Stomach (tissue), 9 donors: ENCODE measurements around the gene RNU7-1. TPM values are rescaled to one million over a fixed set of nuclear protein-coding genes. Genes with fewer than 3 reads are reported as not detected.

ENCODE experiments used
- DNase-seq, 2 donors: peaks; one replicate each; pipeline versions ENCODE4 v3.0.0 to v3.0.0-alpha.2; 2013 to 2019
- H3K27ac ChIP-seq, 5 donors: fragments of 200-600 bp in 4 of 5; sonication (generic) in 4 of 5; one replicate each; pipeline ENCODE4 v1.5.1; 2013 to 2019; ENCODE audit warnings: mild to moderate bottlenecking in 1 of 5, moderate library complexity in 1 of 5
- H3K27me3 ChIP-seq, 3 donors: fragments of 200-600 bp; sonication (generic); one replicate each; pipeline ENCODE4 v1.5.1; 2017 to 2019; ENCODE audit warnings: mixed run types in 1 of 3
- H3K36me3 ChIP-seq, 4 donors: fragments of 200-600 bp; sonication (generic); 1 replicate in 3 of 4; 2 replicates in 1 of 4; pipeline ENCODE4 v1.5.1; 2016 to 2019
- H3K4me1 ChIP-seq, 4 donors: fragments of 200-600 bp; sonication (generic); one replicate each; pipeline ENCODE4 v1.5.1; 2016 to 2019
- H3K4me3 ChIP-seq, 4 donors: fragments of 200-600 bp; sonication (generic) in 3 of 4; one replicate each; pipeline ENCODE4 v1.5.1; 2016 to 2019; ENCODE audit warnings: mild to moderate bottlenecking in 1 of 4
- H3K9me3 ChIP-seq, 4 donors: fragments of 200-600 bp; sonication (generic); one replicate each; pipeline ENCODE4 v1.5.1; 2016 to 2019
- EP300 ChIP-seq: sonication (generic); formaldehyde crosslinking; IDR thresholded peaks from one replicate; pipeline ENCODE4 v1.6.1; 2017; ENCODE audit warnings: antibody characterized with exemption
- POLR2A ChIP-seq, 4 donors: fragments of 450-650 bp; IDR thresholded peaks; one replicate each; pipeline ENCODE4 v1.6.1; 2016; ENCODE audit warnings: antibody characterized with exemption in 4 of 4, control low read depth in 2 of 4, mild to moderate bottlenecking in 1 of 4, moderate library complexity in 1 of 4
- POLR2AphosphoS5 ChIP-seq, 3 donors: sonication (generic); formaldehyde crosslinking; IDR thresholded peaks; one replicate each; pipeline ENCODE4 v1.6.1; 2016; ENCODE audit warnings: antibody characterized with exemption in 3 of 3
- WGBS, 5 donors: extraction: QIAGEN DNeasy Blood & Tissue Kit in 3 of 5; methylation state at CpG; one replicate each; pipeline versions ENCODE4 v1.1.5 to v1.1.7; 2013 to 2018; 5-methylcytosine and 5-hydroxymethylcytosine counted together
- intact Hi-C: fragments of 100-400 bp; cut with DNase I; formaldehyde crosslinking; loops from one replicate; pipeline ENCODE4 v1.15.1; 2023; ENCODE audit warnings: low total_unique reads
- polyA plus RNA-seq, 3 donors: library from polyadenylated mRNA; stranded (reverse); fragments of 200-250 nt; gene quantifications; one replicate each; pipeline ENCODE4 v1.2.3, GENCODE V29; 2013
- total RNA-seq, 5 donors: library from RNA; depleted of rRNA; stranded (reverse); fragments of >200 nt; gene quantifications; one replicate each; pipeline versions ENCODE4 v1.1.0 to v1.2.3, GENCODE V29; 2014 to 2016
- TF ChIP-seq, protein P1 (sequence below), 7 experiments: fragments of 450-650 bp in 4 of 7; fragments of 200-600 bp in 3 of 7; sonication (generic) in 3 of 7; IDR thresholded peaks; one replicate each; pipeline ENCODE4 v1.5.1; 2016 to 2019; ENCODE audit warnings: antibody characterized with exemption in 7 of 7, control low read depth in 2 of 7, mild to moderate bottlenecking in 1 of 7
- donor health status: healthy with polysubstance abuse.
- donor health status: Bipolar disorder and iron deficiency.
- donor health status: healthy.

The RNU7-1 gene
- total and polyA plus RNA-seq, 8 donors: not detected

DNA sequence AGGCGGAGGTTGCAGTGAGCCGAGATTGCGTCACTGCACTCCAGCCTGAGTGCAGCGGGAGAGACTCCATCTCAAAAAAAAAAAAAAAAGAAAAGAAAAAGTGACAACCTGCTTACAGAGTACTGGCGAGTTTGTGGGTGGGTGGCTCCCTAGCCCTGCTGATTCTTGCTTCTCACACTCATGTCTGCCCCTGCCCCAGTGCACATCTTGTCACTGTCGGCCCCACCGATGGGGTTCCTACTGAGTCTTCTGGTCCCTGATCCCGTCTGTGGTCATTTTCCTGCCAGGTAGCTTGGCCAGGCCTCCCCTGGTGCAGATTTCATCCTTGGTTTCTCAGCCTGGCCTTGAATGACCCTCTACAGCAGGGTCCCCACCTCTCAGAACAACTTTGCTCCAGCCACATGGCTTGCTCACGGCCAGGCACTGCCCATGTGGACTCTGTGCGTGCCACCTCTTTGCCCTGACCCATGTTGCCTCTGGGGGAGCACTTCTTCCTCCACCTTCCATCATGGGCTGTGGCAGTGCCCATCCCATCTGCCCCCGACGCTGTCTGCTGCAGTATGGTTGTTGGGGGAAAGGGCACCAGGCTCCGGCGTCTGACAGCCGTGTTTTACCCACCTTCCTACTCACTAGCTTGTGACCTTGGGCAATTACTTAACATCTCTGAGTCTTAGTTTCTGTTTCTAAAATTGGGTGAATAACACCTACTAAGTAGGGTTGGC lies 5.4 kb downstream of the RNU7-1 start:
- DNase-seq: no peak
- intact Hi-C loops: loop anchor here (10.0 kb wide), 1 partner anchor 166 kb away; no protein-coding TSS in a partner anchor
- TF ChIP-seq POLR2AphosphoS5 (IDR thresholded peaks at IDR 0.05) (no peak), EP300 (no peak), POLR2A (IDR thresholded peaks at IDR 0.05) (no peak)
- TF ChIP-seq, protein P1, sequence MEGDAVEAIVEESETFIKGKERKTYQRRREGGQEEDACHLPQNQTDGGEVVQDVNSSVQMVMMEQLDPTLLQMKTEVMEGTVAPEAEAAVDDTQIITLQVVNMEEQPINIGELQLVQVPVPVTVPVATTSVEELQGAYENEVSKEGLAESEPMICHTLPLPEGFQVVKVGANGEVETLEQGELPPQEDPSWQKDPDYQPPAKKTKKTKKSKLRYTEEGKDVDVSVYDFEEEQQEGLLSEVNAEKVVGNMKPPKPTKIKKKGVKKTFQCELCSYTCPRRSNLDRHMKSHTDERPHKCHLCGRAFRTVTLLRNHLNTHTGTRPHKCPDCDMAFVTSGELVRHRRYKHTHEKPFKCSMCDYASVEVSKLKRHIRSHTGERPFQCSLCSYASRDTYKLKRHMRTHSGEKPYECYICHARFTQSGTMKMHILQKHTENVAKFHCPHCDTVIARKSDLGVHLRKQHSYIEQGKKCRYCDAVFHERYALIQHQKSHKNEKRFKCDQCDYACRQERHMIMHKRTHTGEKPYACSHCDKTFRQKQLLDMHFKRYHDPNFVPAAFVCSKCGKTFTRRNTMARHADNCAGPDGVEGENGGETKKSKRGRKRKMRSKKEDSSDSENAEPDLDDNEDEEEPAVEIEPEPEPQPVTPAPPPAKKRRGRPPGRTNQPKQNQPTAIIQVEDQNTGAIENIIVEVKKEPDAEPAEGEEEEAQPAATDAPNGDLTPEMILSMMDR (IDR thresholded peaks at IDR 0.05): no peak

DNA sequence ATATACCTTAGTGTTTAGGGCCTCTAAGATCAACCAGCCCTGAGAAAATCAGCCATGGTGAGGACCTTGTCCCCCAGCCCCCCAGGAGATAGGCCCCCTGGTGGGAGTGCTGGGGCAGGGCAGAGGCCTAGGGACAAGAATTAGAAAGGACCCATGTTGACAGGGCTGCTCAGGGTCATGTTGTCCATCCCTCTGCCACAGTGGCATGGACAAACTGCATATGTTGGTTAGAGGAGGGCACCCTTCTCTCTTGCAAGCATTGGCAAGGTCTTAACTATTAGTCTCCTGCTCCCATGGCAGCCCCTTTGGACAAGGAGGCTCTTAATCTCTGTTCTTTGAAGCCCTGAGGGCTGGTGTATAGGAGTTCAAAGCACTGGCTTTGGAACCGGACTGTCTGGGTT lies 6.8 kb downstream of the RNU7-1 start:
- intact Hi-C loops: no loop called here
- H3K36me3 ChIP-seq: peaks cover under 1 to 13% (median 13%) of the 10 kb centered on the region in 4 donors

More for the DNA sequence above, 5.4 kb downstream of the RNU7-1 start:
- WGBS, 5 donors: 75 to 83% (median 80%) methylated on average over 15 of the region's 15 CpGs
- no peaks in the 10 kb centered on the region for H3K27me3 ChIP-seq
- H3K36me3 ChIP-seq: peaks cover 0 to 13% (median 9%) of the 10 kb centered on the region in 4 donors
- H3K9me3 ChIP-seq: no peaks in the 10 kb centered on the region
- no peak overlapping the region for H3K4me3 ChIP-seq
- peaks cover 17 to 72% (median 31%) of the 10 kb centered on the region in 4 donors for H3K4me1 ChIP-seq
- H3K27ac ChIP-seq: peak overlapping the region; percentile 27 to 71 (median 50)

DNA sequence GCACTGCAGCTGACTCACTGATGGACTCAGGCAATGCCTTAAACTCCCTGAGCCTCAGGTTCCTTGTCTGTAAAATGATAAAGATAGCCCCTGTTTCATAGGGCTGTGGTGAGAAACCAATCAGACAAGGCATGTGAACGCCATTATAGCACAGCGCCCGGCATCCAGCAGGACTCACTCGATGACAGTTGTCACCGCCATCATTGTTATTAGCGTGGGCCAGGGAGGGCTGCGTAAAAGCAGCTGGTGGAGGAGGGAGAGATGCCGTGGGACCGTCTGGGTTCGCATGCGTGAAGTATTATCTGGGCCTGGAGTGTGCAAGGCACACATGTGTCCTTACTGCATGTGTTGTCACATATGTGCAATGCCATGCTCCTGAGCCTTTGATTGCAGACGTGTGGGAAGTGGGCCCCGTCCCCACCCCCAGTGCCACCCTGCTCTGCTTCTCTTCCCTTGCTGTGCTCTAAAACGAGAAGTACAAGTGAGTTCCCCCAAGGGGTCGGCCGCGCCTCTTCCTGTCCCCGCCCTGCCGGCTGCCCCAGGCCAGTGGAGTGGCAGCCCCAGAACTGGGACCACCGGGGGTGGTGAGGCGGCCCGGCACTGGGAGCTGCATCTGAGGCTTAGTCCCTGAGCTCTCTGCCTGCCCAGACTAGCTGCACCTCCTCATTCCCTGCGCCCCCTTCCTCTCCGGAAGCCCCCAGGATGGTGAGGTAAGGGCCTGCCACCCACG lies 7.4 kb downstream of the RNU7-1 start, which contains the start of gene PTPN6:
TSS of gene PTPN6 (plus strand) at position 546 of the 730 bp plus-strand sequence. CDS start at position 703, 157 bp downstream.
- peak; percentile 54 to 58 for DNase-seq
- intact Hi-C loops: no loop called here
- Histone ChIP-seq H3K27ac (peak within 1 kb of the TSS; percentile 43 to 96 (median 71)), H3K27me3 (no peaks in the 10 kb centered on the region), H3K4me1 (peaks cover 2 to 72% (median 23%) of the 10 kb centered on the region in 4 donors), H3K36me3 (peaks cover 3 to 13% (median 12%) of the 10 kb centered on the region in 4 donors), H3K9me3 (no peaks in the 10 kb centered on the region), H3K4me3 (peak within 1 kb of the TSS; percentile 32 to 50 (median 46))
- peak in 2 of 3 donors; percentile 24 to 61 for TF ChIP-seq POLR2AphosphoS5 (IDR thresholded peaks at IDR 0.05)
- TF ChIP-seq, protein P1 (IDR thresholded peaks at IDR 0.05): no peak
- WGBS, 5 donors: 58 to 77% (median 72%) methylated on average over 20 to 25 of the region's 25 CpGs

More for the DNA sequence above, 6.8 kb downstream of the RNU7-1 start:
- TF ChIP-seq EP300: no peak
- TF ChIP-seq POLR2A (IDR thresholded peaks at IDR 0.05): no peak
- no peak for TF ChIP-seq POLR2AphosphoS5 (IDR thresholded peaks at IDR 0.05)
- TF ChIP-seq, protein P1 (IDR thresholded peaks at IDR 0.05): no peak
- no peaks in the 10 kb centered on the region for H3K9me3 ChIP-seq
- H3K27me3 ChIP-seq: no peaks in the 10 kb centered on the region
- H3K27ac ChIP-seq: peak overlapping the region in 3 of 5 donors; percentile 71 to 96 (median 85)
- WGBS, 5 donors: 68 to 100% (median 82%) methylated on average over 1 of the region's 1 CpG
- peak overlapping the region in 1 of 4 donors; percentile 48 for H3K4me3 ChIP-seq
- no peak for DNase-seq
- H3K4me1 ChIP-seq: peaks cover 8 to 72% (median 26%) of the 10 kb centered on the region in 4 donors

DNA sequence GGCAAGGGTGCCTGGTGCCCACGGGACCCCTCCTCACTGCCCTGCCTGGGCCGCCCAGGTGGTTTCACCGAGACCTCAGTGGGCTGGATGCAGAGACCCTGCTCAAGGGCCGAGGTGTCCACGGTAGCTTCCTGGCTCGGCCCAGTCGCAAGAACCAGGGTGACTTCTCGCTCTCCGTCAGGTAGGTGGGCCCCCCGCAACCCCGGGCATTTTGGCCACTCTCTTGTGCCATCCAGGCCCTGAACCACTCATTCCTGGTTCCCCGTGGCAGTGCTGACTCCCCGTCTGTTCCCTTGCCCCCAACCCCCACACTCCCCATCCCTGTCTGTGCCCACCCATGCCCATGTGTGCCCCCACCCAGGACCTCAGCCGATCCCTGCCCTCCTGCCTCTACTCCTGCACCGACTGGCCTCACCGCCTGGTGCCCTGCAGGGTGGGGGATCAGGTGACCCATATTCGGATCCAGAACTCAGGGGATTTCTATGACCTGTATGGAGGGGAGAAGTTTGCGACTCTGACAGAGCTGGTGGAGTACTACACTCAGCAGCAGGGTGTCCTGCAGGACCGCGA lies 8.0 kb downstream of the RNU7-1 start:
- peak overlapping the region; percentile 43 to 96 (median 71) for H3K27ac ChIP-seq
- intact Hi-C loops: no loop called here
- H3K27me3 ChIP-seq: no peaks in the 10 kb centered on the region
- no peak for TF ChIP-seq POLR2AphosphoS5 (IDR thresholded peaks at IDR 0.05)
- TF ChIP-seq, protein P1 (IDR thresholded peaks at IDR 0.05): no peak
- TF ChIP-seq POLR2A (IDR thresholded peaks at IDR 0.05): no peak
- TF ChIP-seq EP300: no peak
- no peak for DNase-seq
- peak overlapping the region; percentile 32 to 50 (median 46) for H3K4me3 ChIP-seq
- peaks cover 3 to 19% (median 16%) of the 10 kb centered on the region in 4 donors for H3K36me3 ChIP-seq
- H3K9me3 ChIP-seq: no peaks in the 10 kb centered on the region
- H3K4me1 ChIP-seq: peaks cover 0 to 72% (median 19%) of the 10 kb centered on the region in 4 donors
- WGBS, 5 donors: 74 to 81% (median 76%) methylated on average over 13 to 20 of the region's 20 CpGs
